WTC11 (cell line): Measurements from ENCODE around the gene FHIT. TPM values are rescaled to one million over a fixed set of nuclear protein-coding genes. Genes with fewer than 3 reads are reported as not detected.

ENCODE experiments used
- ATAC-seq: fragments of 200-7000 bp; cut with Tn5 transposase; 2 replicates; pipeline ENCODE4 v1.10.0; 2021; ENCODE audit warnings: mild to moderate bottlenecking, moderate library complexity
- CTCF ChIA-PET: fragments of 300-600 bp; sonication (Branson Sonifier 250); formaldehyde crosslinking; loops from one replicate; lab custom pipeline; 2021; ENCODE audit warnings: antibody characterized with exemption; lab: Charles Lee
- POLR2A ChIA-PET: fragments of 350-600 bp; sonication (Branson Sonifier 250); formaldehyde crosslinking; loops from one replicate; lab custom pipeline; 2021; ENCODE audit warnings: antibody characterized with exemption; lab: Charles Lee
- DNase-seq: peaks from one replicate; pipeline ENCODE4 v3.0.0; 2021; ENCODE audit warnings: low spot score
- H3K27ac Mint-ChIP-seq: 2 replicates; pipeline ENCODE4 v1.8.0; 2021; ENCODE audit warnings: mixed read lengths
- H3K27me3 Mint-ChIP-seq: 2 replicates; pipeline ENCODE4 v1.8.0; 2021; ENCODE audit warnings: low read depth, mild to moderate bottlenecking, moderate library complexity, mixed read lengths
- H3K36me3 Mint-ChIP-seq: 2 replicates; pipeline ENCODE4 v1.8.0; 2021; ENCODE audit warnings: mixed read lengths
- H3K4me1 Mint-ChIP-seq: 2 replicates; pipeline ENCODE4 v1.8.0; 2022; ENCODE audit warnings: mixed read lengths
- H3K4me3 Mint-ChIP-seq: 2 replicates; pipeline ENCODE4 v1.8.0; 2021; ENCODE audit warnings: mild to moderate bottlenecking, moderate library complexity, mixed read lengths
- H3K9me3 Mint-ChIP-seq: 2 replicates; pipeline ENCODE4 v1.8.0; 2021; ENCODE audit warnings: mixed read lengths
- ATF2 ChIP-seq: sonication (generic); formaldehyde crosslinking; IDR thresholded peaks from 2 replicates; pipeline ENCODE4 v1.8.1; 2022; ENCODE audit warnings: low read depth, missing genetic modification reagents, borderline replicate concordance
- FOXP4 ChIP-seq: sonication (generic); formaldehyde crosslinking; IDR thresholded peaks from 2 replicates; pipeline ENCODE4 v1.8.0; 2022; ENCODE audit warnings: mild to moderate bottlenecking, missing genetic modification reagents
- GTF2I ChIP-seq: fragments of 250-450 bp; sonication (Bioruptor Pico); conservative IDR thresholded peaks from 2 replicates; pipeline ENCODE4 v1.4.0; 2021; ENCODE audit warnings: mild to moderate bottlenecking
- HMGA2 ChIP-seq: fragments of 250-450 bp; sonication (Bioruptor Pico); IDR thresholded peaks from 2 replicates; pipeline ENCODE4 v1.4.0; 2021; ENCODE audit warnings: mild to moderate bottlenecking, moderate library complexity
- HMGXB4 ChIP-seq: sonication (generic); formaldehyde crosslinking; IDR thresholded peaks from 2 replicates; pipeline ENCODE4 v1.8.1; 2023; ENCODE audit warnings: mild to moderate bottlenecking, moderate library complexity, missing genetic modification reagents
- JUN ChIP-seq: sonication (generic); formaldehyde crosslinking; IDR thresholded peaks from 2 replicates; pipeline ENCODE4 v1.8.0; 2023; ENCODE audit warnings: mild to moderate bottlenecking, missing genetic modification reagents
- KAT7 ChIP-seq: sonication (generic); formaldehyde crosslinking; IDR thresholded peaks from 2 replicates; pipeline ENCODE4 v1.8.1; 2023; ENCODE audit warnings: missing genetic modification reagents, mild to moderate bottlenecking, borderline replicate concordance
- MXD4 ChIP-seq: fragments of 250-450 bp; sonication (Bioruptor Pico); IDR thresholded peaks from 2 replicates; pipeline ENCODE4 v1.8.0; 2021; ENCODE audit warnings: mild to moderate bottlenecking, moderate library complexity, borderline replicate concordance
- MYBL2 ChIP-seq: sonication (generic); formaldehyde crosslinking; IDR thresholded peaks from 2 replicates; pipeline ENCODE4 v1.8.1; 2023; ENCODE audit warnings: mild to moderate bottlenecking, moderate library complexity, missing genetic modification reagents
- NFATC4 ChIP-seq: fragments of 250-450 bp; sonication (Bioruptor Pico); IDR thresholded peaks from 2 replicates; pipeline ENCODE4 v1.9.0; 2021; ENCODE audit warnings: mild to moderate bottlenecking
- NFYB ChIP-seq: sonication (generic); formaldehyde crosslinking; conservative IDR thresholded peaks from 2 replicates; pipeline ENCODE4 v1.8.0; 2022; ENCODE audit warnings: low read depth, missing genetic modification reagents
- NR3C1 ChIP-seq: sonication (generic); formaldehyde crosslinking; conservative IDR thresholded peaks from 2 replicates; pipeline ENCODE4 v1.8.1; 2023; ENCODE audit warnings: low read depth, mild to moderate bottlenecking, missing genetic modification reagents
- PRRX2 ChIP-seq: fragments of 250-450 bp; sonication (Bioruptor Pico); IDR thresholded peaks from 2 replicates; pipeline ENCODE4 v1.8.0; 2021; ENCODE audit warnings: mild to moderate bottlenecking
- RELA ChIP-seq: sonication (generic); formaldehyde crosslinking; IDR thresholded peaks from 2 replicates; pipeline ENCODE4 v1.8.1; 2022; ENCODE audit warnings: missing genetic modification reagents, mild to moderate bottlenecking, borderline replicate concordance
- SOX15 ChIP-seq: fragments of 250-450 bp; sonication (Bioruptor Pico); IDR thresholded peaks from 2 replicates; pipeline ENCODE4 v1.9.0; 2021; ENCODE audit warnings: mild to moderate bottlenecking
- TEAD1 ChIP-seq: sonication (generic); formaldehyde crosslinking; IDR thresholded peaks from 2 replicates; pipeline ENCODE4 v1.8.0; 2022; ENCODE audit warnings: mild to moderate bottlenecking, missing genetic modification reagents
- TEAD4 ChIP-seq: sonication (generic); formaldehyde crosslinking; IDR thresholded peaks from 2 replicates; pipeline ENCODE4 v1.8.0; 2022; ENCODE audit warnings: mild to moderate bottlenecking, missing genetic modification reagents
- ZMAT4 ChIP-seq: fragments of 250-450 bp; sonication (Bioruptor Pico); IDR thresholded peaks from 2 replicates; pipeline ENCODE4 v1.9.0; 2021; ENCODE audit warnings: mild to moderate bottlenecking
- ZNF121 ChIP-seq: sonication (generic); formaldehyde crosslinking; IDR thresholded peaks from 2 replicates; pipeline ENCODE4 v1.8.0; 2023; ENCODE audit warnings: missing genetic modification reagents
- ZNF232 ChIP-seq: sonication (generic); formaldehyde crosslinking; IDR thresholded peaks from 2 replicates; pipeline ENCODE4 v1.8.0; 2022; ENCODE audit warnings: mild to moderate bottlenecking, missing genetic modification reagents
- ZNF263 ChIP-seq: sonication (generic); formaldehyde crosslinking; IDR thresholded peaks from 2 replicates; pipeline ENCODE4 v1.8.1; 2022; ENCODE audit warnings: low read depth, mild to moderate bottlenecking, moderate library complexity, missing genetic modification reagents
- ZNF416 ChIP-seq: fragments of 250-450 bp; sonication (Bioruptor Pico); IDR thresholded peaks from 2 replicates; pipeline ENCODE4 v1.9.0; 2021; ENCODE audit warnings: mild to moderate bottlenecking, inconsistent platforms
- ZNF512 ChIP-seq: sonication (generic); formaldehyde crosslinking; IDR thresholded peaks from 2 replicates; pipeline ENCODE4 v1.8.1; 2022; ENCODE audit warnings: missing genetic modification reagents, borderline replicate concordance
- total RNA-seq: library from RNA; stranded (reverse); gene quantifications from 3 replicates; pipeline ENCODE4 v1.2.3, GENCODE V29; 2021
- TF ChIP-seq, protein P1 (sequence below): sonication (generic); formaldehyde crosslinking; conservative IDR thresholded peaks from 2 replicates; pipeline ENCODE4 v1.8.1; 2023; ENCODE audit warnings: mild to moderate bottlenecking, low read depth, missing genetic modification reagents, moderate library complexity
- TF ChIP-seq, protein P2 (sequence below): sonication (generic); formaldehyde crosslinking; IDR thresholded peaks from 2 replicates; pipeline ENCODE4 v1.8.1; 2022; ENCODE audit warnings: mild to moderate bottlenecking, moderate library complexity, missing genetic modification reagents

FHIT gene
- total RNA-seq, 1 experiment from 2014 or later = 2.6 TPM

DNA sequence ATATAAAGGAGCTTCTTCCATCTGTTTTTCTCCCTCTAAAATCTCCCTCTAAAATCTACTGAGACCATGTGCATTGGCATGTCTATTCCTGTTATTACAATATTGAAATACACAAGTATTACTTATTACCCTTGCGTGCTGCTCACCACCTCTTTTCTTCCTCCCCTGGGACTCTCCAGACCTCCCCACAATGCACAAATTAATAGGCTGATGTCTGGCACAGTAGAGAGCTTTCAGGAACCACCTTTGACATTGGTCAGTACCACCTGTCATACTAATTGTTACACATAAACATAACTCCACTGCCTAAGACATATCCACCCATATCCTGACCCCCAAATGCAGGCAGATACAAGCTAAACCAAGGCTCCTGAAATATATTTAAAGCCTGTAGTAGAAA, 722.6 kb downstream of the FHIT start (continued):
- TF ChIP-seq, protein P1, sequence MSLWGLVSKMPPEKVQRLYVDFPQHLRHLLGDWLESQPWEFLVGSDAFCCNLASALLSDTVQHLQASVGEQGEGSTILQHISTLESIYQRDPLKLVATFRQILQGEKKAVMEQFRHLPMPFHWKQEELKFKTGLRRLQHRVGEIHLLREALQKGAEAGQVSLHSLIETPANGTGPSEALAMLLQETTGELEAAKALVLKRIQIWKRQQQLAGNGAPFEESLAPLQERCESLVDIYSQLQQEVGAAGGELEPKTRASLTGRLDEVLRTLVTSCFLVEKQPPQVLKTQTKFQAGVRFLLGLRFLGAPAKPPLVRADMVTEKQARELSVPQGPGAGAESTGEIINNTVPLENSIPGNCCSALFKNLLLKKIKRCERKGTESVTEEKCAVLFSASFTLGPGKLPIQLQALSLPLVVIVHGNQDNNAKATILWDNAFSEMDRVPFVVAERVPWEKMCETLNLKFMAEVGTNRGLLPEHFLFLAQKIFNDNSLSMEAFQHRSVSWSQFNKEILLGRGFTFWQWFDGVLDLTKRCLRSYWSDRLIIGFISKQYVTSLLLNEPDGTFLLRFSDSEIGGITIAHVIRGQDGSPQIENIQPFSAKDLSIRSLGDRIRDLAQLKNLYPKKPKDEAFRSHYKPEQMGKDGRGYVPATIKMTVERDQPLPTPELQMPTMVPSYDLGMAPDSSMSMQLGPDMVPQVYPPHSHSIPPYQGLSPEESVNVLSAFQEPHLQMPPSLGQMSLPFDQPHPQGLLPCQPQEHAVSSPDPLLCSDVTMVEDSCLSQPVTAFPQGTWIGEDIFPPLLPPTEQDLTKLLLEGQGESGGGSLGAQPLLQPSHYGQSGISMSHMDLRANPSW (CRISPR knock-in tag) = no peak
- no peak for TF ChIP-seq FOXP4 (CRISPR knock-in tag)
- TF ChIP-seq ZNF232 (CRISPR knock-in tag) = no peak

GRCh38 chr3:60523536-60523935, 727.7 kb downstream of the FHIT start:
- no peak for ATAC-seq
- ChIA-PET POLR2A (no interaction called here), CTCF (no interaction called here)
- Mint-ChIP-seq H3K4me3 (no peak overlapping the region), H3K27me3 (no peaks in the 10 kb centered on the region), H3K9me3 (peaks cover 17% of the 10 kb centered on the region), H3K36me3 (peaks cover 8% of the 10 kb centered on the region; the same call in 1 of the 2 replicates), H3K27ac (no peak overlapping the region), H3K4me1 (peaks cover 3% of the 10 kb centered on the region; the same call in 1 of the 2 replicates)
- no peak for DNase-seq
- TF ChIP-seq NR3C1 = no peak
- TF ChIP-seq ZNF416 (CRISPR knock-in tag) = no peak
- TF ChIP-seq PRRX2 = no peak
- TF ChIP-seq GTF2I (CRISPR knock-in tag) = no peak
- no peak for TF ChIP-seq HMGA2 (CRISPR knock-in tag)
- TF ChIP-seq TEAD4 (CRISPR knock-in tag) = no peak
- TF ChIP-seq HMGXB4 (CRISPR knock-in tag) = no peak
- TF ChIP-seq MYBL2 (CRISPR knock-in tag) = no peak
- TF ChIP-seq ZNF263 (CRISPR knock-in tag) = no peak
- TF ChIP-seq TEAD1 (CRISPR knock-in tag) = no peak

DNA sequence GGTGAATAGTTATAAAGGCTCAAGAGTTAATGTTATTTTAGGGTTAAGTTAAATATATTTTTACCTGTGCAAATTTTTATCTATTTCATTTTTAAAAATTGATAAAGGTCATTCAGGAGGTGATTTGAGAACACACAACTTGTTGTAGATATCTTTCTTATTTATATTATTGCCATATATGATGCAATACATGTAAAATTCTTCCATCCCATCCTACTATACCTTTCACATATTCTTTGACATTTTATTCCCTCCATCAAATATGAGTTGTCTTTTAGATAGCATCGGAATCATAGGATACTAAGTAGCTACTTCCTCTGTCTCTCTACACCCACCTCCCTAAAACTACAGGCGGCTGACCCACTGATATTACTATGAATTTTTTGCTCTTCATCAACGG, 734.1 kb downstream of the FHIT start:
- ChIA-PET CTCF (no interaction called here), POLR2A (no interaction called here)
- Mint-ChIP-seq H3K4me3 (no peak overlapping the region), H3K27ac (no peak overlapping the region), H3K4me1 (peaks cover 14% of the 10 kb centered on the region), H3K27me3 (no peaks in the 10 kb centered on the region), H3K9me3 (peaks cover 14% of the 10 kb centered on the region), H3K36me3 (peaks cover 5% of the 10 kb centered on the region)
- ATAC-seq (no peak), DNase-seq (no peak)
- no peak for TF ChIP-seq NFATC4 (CRISPR knock-in tag)
- TF ChIP-seq MXD4 (CRISPR knock-in tag) = no peak
- no peak for TF ChIP-seq SOX15
- no peak for TF ChIP-seq ZMAT4 (CRISPR knock-in tag)
- TF ChIP-seq KAT7 (CRISPR knock-in tag) = no peak
- no peak for TF ChIP-seq ZNF121 (CRISPR knock-in tag)
- no peak for TF ChIP-seq ZNF232 (CRISPR knock-in tag)
- no peak for TF ChIP-seq JUN
- no peak for TF ChIP-seq ZNF512 (CRISPR knock-in tag)
- TF ChIP-seq, protein P2, sequence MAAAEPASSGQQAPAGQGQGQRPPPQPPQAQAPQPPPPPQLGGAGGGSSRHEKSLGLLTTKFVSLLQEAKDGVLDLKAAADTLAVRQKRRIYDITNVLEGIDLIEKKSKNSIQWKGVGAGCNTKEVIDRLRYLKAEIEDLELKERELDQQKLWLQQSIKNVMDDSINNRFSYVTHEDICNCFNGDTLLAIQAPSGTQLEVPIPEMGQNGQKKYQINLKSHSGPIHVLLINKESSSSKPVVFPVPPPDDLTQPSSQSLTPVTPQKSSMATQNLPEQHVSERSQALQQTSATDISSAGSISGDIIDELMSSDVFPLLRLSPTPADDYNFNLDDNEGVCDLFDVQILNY (CRISPR knock-in tag) = no peak
- TF ChIP-seq RELA (CRISPR knock-in tag) = no peak
- TF ChIP-seq ATF2 (CRISPR knock-in tag) = no peak
- TF ChIP-seq NFYB (CRISPR knock-in tag) = no peak
